GM19324 (cell line): ENCODE data around the gene ACSL6.
A peak's percentile ranks its signal among the peaks of the same experiment; 100 is the strongest.

Experiments
- ATAC-seq: cut with Tn5 transposase; IDR thresholded peaks from one replicate; pipeline ENCODE4 v1.9.1; 2021; ENCODE audit warnings: mild to moderate bottlenecking, moderate library complexity; ENCODE audit not compliant: unreplicated experiment, low FRiP score

ACSL6 gene

DNA sequence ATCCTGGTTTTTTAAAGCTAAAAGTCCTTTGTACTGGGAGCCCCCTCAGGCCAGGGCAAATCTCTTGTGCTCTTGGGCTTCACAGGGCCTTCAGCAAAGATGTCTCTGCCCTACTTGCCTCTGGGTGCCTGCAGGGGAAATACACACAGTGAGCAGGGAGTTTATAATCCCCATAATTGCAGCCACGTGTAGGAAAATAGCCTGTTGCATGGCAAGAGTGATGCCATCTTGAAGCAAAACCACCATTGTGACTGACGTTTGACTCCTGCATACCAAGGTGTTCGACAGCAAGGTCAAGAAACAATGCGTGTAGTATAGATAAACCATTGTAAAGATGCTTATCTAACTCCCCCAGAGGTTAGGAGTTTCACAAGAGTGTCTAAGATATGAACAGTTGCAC lies 37.6 kb upstream of the ACSL6 start:
- no peak for ATAC-seq

GRCh38 chr5:132046880-132047299 lies 35.4 kb upstream of the ACSL6 start:
- no peak for ATAC-seq

GRCh38 chr5:132044207-132044606 lies 32.7 kb upstream of the ACSL6 start:
- no peak for ATAC-seq

DNA sequence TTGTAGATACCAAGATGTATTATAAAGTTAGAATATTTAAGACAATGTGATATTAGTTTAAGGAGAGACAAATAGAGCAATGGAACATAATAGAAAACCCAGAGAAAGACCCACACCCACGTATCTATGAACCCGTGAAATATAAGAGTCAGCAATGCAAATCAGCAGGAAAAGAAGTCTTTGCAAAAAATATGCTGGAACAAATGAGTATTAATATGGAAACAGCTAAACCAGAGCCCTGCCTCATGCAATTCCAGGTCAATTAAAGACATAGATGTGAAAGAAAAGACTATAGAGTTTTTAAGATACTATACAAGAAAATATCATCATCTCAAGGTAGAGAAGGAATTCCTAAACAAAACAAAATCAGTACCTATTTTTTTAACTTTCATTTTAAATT lies 25.9 kb upstream of the ACSL6 start:
- ATAC-seq: no peak

DNA sequence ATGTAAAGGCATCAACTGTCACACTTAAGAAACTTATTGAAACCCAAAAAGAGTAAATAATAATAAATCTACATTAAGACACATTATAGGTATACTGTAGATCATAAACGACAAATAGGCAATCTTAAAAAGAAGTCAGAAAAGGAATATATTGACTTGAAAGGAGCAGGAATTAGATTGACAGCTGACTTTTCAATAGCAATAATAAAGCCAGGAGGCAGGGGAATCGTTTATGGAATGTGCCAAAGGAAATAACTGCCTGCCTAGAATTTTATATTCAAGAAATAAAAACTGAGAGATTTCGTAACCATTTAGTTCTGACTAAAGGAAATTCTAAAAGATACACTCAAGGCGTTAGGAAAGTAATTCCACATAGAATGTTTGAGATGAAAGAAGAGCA lies 21.7 kb upstream of the ACSL6 start:
- no peak for ATAC-seq

- no peak for ATAC-seq
These were observed 20.7 kb upstream of the ACSL6 start for GRCh38 chr5:132032196-132032595.

GRCh38 chr5:132030610-132031009 lies 19.2 kb upstream of the ACSL6 start:
- ATAC-seq: no peak

- ATAC-seq: no peak
These were observed 18.3 kb upstream of the ACSL6 start for GRCh38 chr5:132029609-132030330.

DNA sequence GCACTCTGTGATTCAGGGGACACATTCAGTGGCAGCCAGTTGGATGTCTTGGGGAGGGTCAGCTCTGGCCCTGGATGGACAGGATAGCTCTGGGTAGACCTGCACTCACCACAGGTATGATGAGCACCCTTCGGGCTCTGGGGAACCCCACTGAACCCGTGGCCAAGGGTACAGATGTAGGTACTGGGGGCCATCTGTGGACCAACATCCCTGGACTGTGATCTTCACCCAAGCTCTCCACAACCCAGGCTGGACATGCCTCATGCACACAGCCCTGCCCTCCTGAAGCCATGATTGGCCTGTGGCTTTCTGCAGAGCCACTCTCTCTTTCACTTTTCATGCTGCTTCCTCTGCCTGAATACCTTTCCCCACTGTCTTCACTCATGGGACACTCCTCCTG lies 15.6 kb upstream of the ACSL6 start:
- ATAC-seq: no peak

- no peak for ATAC-seq
These were observed 15.1 kb upstream of the ACSL6 start for GRCh38 chr5:132026516-132027008.

DNA sequence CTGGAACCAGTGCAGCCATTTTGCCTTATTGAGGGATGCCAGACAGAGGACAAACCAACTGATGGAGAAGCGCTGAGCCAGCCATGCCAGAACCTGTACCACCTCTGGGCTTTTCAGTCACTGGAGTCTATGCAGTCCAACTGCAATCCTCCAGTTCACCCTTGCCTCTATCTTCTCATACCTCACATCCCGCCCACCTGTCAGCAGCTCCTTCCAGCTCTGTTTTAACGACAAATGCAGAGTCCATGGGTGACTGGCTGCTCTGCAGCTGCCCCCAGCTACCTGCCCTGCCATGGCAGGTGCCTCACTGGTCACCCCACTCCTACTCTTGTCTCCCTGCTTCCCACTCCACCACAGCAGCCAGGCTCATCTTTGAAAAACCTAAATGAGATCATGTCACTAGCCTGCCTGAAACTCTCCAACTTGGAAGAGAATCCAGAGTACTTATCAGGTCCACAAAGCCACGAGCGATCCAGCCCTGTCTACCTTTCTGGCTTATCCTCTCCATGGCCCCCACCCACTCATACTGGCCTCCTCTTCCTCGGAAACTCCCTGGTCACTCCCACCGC lies 14.0 kb upstream of the ACSL6 start:
- ATAC-seq: no peak

DNA sequence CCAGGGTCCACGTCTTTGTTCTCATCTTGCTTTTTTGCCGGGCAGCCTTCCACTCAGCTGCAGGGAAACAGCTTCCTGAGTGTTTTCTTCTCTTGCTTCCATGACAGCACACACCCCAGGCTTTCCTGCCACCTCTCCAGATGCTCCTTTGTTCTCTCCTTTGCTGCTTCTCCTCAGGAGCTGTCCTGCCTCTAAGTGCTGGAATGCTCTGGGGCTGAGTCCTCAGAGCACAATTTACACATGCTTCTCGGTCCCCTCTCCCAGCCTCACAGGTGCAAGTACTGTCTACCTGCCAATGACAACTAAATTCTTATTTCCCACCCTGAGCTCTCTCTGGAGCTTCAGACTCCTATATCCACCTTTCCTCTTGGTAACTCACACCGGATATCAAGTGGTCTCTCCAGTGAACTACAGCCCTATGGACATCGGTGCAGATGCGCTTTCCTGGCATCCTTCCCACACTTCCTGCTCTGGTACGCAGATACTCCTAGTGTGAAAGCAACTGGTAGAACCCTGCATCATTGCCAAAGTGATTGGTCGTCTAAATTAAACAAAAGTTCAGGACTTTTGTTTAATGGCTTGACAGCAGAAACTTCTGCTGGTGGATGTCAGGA lies 13.4 kb upstream of the ACSL6 start:
- ATAC-seq: no peak

- ATAC-seq: no peak
These were observed 12.6 kb upstream of the ACSL6 start for GRCh38 chr5:132024117-132024435.

GRCh38 chr5:132023258-132024116 lies 12.0 kb upstream of the ACSL6 start:
- no peak for ATAC-seq

DNA sequence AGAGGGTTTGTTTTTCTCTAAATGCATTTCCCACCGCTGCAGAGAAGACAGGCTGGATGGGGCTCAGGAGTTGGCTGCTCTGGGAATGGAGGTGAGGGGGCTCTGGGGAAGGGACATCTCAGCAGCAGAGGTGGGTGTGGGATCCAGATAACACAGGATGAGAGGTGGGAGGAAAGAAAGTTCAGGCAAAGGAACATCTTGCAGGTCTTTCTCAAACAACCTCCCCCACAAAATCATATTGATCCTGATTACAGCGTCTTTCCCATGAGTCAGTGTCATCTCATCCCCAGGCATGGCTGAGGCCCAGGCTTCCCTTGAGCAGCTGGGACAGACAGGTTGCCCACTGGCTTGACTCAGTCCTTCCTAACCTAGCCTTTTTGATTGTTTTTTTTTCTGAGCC lies 11.3 kb upstream of the ACSL6 start:
- ATAC-seq: no peak

- ATAC-seq: no peak
These were observed 10.2 kb upstream of the ACSL6 start for GRCh38 chr5:132021654-132022053.

DNA sequence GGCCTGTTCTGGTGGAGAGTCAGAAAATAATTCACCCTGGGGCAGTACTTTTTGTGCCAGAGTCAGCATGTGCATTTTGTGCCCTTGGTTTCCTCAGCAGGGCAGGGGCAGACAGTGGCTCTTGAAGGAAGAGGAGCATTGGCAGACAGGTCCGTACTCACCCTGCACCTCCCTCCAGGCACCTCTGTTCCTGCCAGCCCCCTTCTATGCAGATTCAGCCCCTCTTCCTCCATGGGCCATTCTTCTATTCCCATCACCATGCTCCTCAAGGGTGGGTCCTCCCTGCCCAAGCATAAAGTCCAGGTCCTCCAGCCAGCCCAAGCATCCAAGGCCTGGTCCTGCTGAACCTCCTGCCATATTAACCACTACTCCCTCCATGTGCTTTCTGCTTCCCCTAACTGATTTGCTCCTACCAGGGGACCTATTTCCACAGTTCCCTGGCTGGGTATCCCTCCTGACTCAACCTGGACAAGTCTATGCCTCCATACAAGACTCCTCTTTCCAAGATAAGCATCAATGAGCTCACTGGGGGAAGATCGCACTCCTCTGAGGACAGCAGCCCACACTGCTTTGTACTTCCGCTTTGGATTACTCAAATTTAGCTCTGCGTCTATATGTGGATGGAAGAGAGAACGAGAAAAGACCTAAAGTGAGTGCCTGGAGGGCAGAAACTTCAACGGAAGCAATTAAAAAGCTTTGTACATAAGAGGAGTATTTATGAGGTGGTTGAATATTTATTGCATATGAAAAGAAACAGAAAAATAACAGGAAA lies 9.3 kb upstream of the ACSL6 start:
- peak; percentile 25 for ATAC-seq

- peak; percentile 97 for ATAC-seq
These were observed 8.5 kb upstream of the ACSL6 start for GRCh38 chr5:132019857-132020555.

- ATAC-seq: no peak
These were observed 7.9 kb upstream of the ACSL6 start for GRCh38 chr5:132019337-132019736.
